ENCODE measurements around the gene NFATC2.

DNA sequence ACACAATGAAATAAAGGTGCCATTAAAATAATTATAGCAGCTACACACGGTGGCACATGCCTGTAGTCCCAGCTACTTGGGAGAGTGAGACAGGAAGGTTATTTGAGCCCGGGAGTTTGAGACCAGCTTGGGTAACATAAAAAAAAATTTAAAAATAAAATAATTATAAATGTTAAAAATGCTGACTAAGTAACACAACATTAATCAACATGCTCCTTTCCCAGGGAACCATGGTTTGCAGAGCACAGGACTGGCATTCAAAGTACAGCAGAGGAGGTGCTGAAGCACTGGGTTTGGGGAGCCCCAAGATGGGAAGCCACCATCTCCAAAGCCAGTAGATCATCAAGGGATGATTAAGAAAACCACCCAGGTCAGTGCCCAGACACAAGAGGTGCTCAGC is 51.9 kb downstream of the NFATC2 start:
- no peak for TF ChIP-seq USF1 (IDR thresholded peaks at IDR 0.05; ENCODE audit: borderline replicate concordance, low read depth)
- TF ChIP-seq IRF3 (IDR thresholded peaks at IDR 0.05; ENCODE audit: low read depth, low read length) = no peak
- no peak for TF ChIP-seq TAF1 (IDR thresholded peaks at IDR 0.05; ENCODE audit: borderline replicate concordance, low read depth, low read length)
- TF ChIP-seq, protein P1, sequence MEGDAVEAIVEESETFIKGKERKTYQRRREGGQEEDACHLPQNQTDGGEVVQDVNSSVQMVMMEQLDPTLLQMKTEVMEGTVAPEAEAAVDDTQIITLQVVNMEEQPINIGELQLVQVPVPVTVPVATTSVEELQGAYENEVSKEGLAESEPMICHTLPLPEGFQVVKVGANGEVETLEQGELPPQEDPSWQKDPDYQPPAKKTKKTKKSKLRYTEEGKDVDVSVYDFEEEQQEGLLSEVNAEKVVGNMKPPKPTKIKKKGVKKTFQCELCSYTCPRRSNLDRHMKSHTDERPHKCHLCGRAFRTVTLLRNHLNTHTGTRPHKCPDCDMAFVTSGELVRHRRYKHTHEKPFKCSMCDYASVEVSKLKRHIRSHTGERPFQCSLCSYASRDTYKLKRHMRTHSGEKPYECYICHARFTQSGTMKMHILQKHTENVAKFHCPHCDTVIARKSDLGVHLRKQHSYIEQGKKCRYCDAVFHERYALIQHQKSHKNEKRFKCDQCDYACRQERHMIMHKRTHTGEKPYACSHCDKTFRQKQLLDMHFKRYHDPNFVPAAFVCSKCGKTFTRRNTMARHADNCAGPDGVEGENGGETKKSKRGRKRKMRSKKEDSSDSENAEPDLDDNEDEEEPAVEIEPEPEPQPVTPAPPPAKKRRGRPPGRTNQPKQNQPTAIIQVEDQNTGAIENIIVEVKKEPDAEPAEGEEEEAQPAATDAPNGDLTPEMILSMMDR (IDR thresholded peaks at IDR 0.05) = no peak
- TF ChIP-seq GATA2 (CRISPR knock-in tag; IDR thresholded peaks at IDR 0.05) = no peak
- no peak for TF ChIP-seq MXI1 (IDR thresholded peaks at IDR 0.05; ENCODE audit: low read depth, low read length)
- TF ChIP-seq EP300 (IDR thresholded peaks at IDR 0.05; ENCODE audit: borderline replicate concordance in 1 of 2, low read depth in 1 of 2, low read length in 1 of 2) = no peak
- no peak for TF ChIP-seq RFX5 (IDR thresholded peaks at IDR 0.05; ENCODE audit: low read length)
- no peak for TF ChIP-seq RCOR1 (IDR thresholded peaks at IDR 0.05; ENCODE audit: low read length)
- no peak for TF ChIP-seq CHD2 (IDR thresholded peaks at IDR 0.05; ENCODE audit: low read length, partially characterized antibody)
- TF ChIP-seq TEAD4 (IDR thresholded peaks at IDR 0.05; ENCODE audit: borderline replicate concordance, insufficient read depth) = no peak
